Muscle layer of colon (tissue), 2 donors: ENCODE results near the gene PTGIR.
A peak's percentile ranks its signal among the peaks of the same experiment; 100 is the strongest.

Source experiments
- H3K27ac ChIP-seq: one replicate; pipeline ENCODE4 v1.7.0; 2013; ENCODE audit warnings: low read depth, mild to moderate bottlenecking, low read length, moderate library complexity
- H3K27me3 ChIP-seq, 2 donors: one replicate each; pipeline ENCODE4 v1.7.0; 2013; ENCODE audit warnings: low read length in 2 of 2, mild to moderate bottlenecking in 2 of 2; ENCODE audit not compliant: insufficient read depth in 2 of 2, control insufficient read depth in 1 of 2
- H3K36me3 ChIP-seq: one replicate; pipeline ENCODE4 v1.7.0; 2013; ENCODE audit warnings: mild to moderate bottlenecking, low read length; ENCODE audit not compliant: insufficient read depth
- H3K4me1 ChIP-seq: one replicate; pipeline ENCODE4 v1.7.0; 2013; ENCODE audit warnings: mild to moderate bottlenecking, low read length; ENCODE audit not compliant: insufficient read depth
- H3K4me3 ChIP-seq, 2 donors: one replicate each; pipeline ENCODE4 v1.7.0; 2013; ENCODE audit warnings: low read length in 2 of 2, low read depth in 1 of 2, mild to moderate bottlenecking in 1 of 2, moderate library complexity in 1 of 2
- H3K9ac ChIP-seq: one replicate; pipeline ENCODE4 v1.7.0; 2013; ENCODE audit warnings: low read length
- H3K9me3 ChIP-seq: one replicate; pipeline ENCODE4 v1.7.0; 2013; ENCODE audit warnings: mild to moderate bottlenecking, low read length
- donor health status: abdominal sarcoma.
- donor health status: Adenocarcinoma of cecum.

PTGIR gene

DNA sequence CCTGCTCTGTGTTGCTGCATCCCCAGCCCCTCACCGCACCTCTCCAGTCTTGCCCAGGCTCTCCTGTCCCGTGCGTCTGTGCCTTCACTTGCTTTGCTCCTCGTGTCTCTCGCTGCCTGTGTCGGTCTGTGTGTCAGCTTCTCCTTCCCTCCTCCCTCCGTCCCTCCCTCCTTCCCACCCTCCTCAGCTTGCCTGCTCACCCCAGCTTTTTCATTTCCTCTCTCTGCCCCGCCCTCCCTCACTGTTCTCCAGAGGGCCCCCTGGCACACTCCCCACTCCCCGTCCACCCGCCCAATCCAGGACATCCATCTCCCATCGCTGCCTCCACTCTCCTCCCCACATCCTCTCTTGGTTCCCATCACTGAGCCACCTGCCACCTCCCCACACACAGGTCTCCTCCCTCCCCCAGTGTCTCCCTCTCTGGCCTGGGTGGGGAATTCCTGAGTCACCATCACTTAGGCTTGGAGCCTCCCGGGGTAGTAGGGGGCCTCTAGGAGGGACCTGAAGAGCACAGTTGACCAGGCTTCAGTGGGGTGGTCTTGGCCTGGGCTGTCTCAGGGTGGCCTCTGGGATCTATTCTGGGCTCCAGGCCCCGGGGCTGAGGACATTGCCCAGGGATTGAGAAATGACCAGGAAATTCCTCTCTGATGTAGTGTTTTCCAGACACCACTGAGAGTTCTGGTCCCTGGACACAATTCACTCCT, at the start of gene PTGIR:
PTGIR (minus strand) TSS at position 132 of the 704 bp plus-strand sequence. CDS start 864 bp downstream, outside the sequence.
- Histone ChIP-seq H3K4me1 (peaks cover 28% of the 10 kb centered on the region), H3K9ac (no peak within 1 kb of the TSS), H3K36me3 (no peaks in the 10 kb centered on the region), H3K27me3 (no peaks in the 10 kb centered on the region), H3K4me3 (peak within 1 kb of the TSS in 1 of 2 donors; percentile 28), H3K9me3 (no peaks in the 10 kb centered on the region), H3K27ac (peak within 1 kb of the TSS; percentile 21)

GRCh38 chr19:46670813-46671212, 45.9 kb upstream of the PTGIR start:
- H3K9ac ChIP-seq = no peak overlapping the region
- no peaks in the 10 kb centered on the region for H3K9me3 ChIP-seq
- no peaks in the 10 kb centered on the region for H3K27me3 ChIP-seq
- no peak overlapping the region for H3K27ac ChIP-seq
- peaks cover 19% of the 10 kb centered on the region for H3K36me3 ChIP-seq
- no peak overlapping the region for H3K4me3 ChIP-seq
- no peaks in the 10 kb centered on the region for H3K4me1 ChIP-seq

- Histone ChIP-seq H3K27ac (no peak overlapping the region), H3K9ac (no peak overlapping the region), H3K27me3 (no peaks in the 10 kb centered on the region), H3K9me3 (no peaks in the 10 kb centered on the region), H3K4me1 (no peaks in the 10 kb centered on the region), H3K36me3 (peaks cover 7% of the 10 kb centered on the region), H3K4me3 (no peak overlapping the region)
Measured at GRCh38 chr19:46668662-46669061, 43.8 kb upstream of the PTGIR start.

- Histone ChIP-seq H3K36me3 (no peaks in the 10 kb centered on the region), H3K27ac (no peak overlapping the region), H3K9ac (no peak overlapping the region), H3K27me3 (no peaks in the 10 kb centered on the region), H3K9me3 (no peaks in the 10 kb centered on the region), H3K4me3 (no peak overlapping the region), H3K4me1 (peaks cover 6% of the 10 kb centered on the region)
Measured at GRCh38 chr19:46665072-46665471, 40.2 kb upstream of the PTGIR start.

- H3K9me3 ChIP-seq = no peaks in the 10 kb centered on the region
- peaks cover 17% of the 10 kb centered on the region for H3K4me1 ChIP-seq
- peaks cover 2% of the 10 kb centered on the region for H3K36me3 ChIP-seq
- H3K27me3 ChIP-seq = peaks cover 0 to 8% of the 10 kb centered on the region in 2 donors
- peak overlapping the region; percentile 41 to 58 for H3K4me3 ChIP-seq
- H3K27ac ChIP-seq = peak overlapping the region; percentile 92
- no peak overlapping the region for H3K9ac ChIP-seq
Measured at GRCh38 chr19:46661735-46662592, 37.1 kb upstream of the PTGIR start.

- Histone ChIP-seq H3K9me3 (no peaks in the 10 kb centered on the region), H3K36me3 (peaks cover 6% of the 10 kb centered on the region), H3K4me3 (peak within 1 kb of the TSS; percentile 88 to 100), H3K9ac (peak within 1 kb of the TSS; percentile 94), H3K4me1 (peaks cover 21% of the 10 kb centered on the region), H3K27ac (peak within 1 kb of the TSS; percentile 92), H3K27me3 (peaks cover 0 to 8% of the 10 kb centered on the region in 2 donors)
Measured at GRCh38 chr19:46661020-46661731, 36.3 kb upstream of the PTGIR start, which contains the start of gene DACT3. TSS of gene DACT3 (minus strand) at chr19:46661182. CDS start at chr19:46661064, 118 bp downstream.

GRCh38 chr19:46660551-46661019, 35.7 kb upstream of the PTGIR start:
- Histone ChIP-seq H3K4me3 (peak overlapping the region; percentile 88 to 100), H3K9me3 (no peaks in the 10 kb centered on the region), H3K36me3 (peaks cover 6% of the 10 kb centered on the region), H3K27ac (peak overlapping the region; percentile 89), H3K4me1 (peaks cover 21% of the 10 kb centered on the region), H3K27me3 (peaks cover 0 to 8% of the 10 kb centered on the region in 2 donors), H3K9ac (peak overlapping the region; percentile 94)

- H3K9me3 ChIP-seq = no peaks in the 10 kb centered on the region
- peak overlapping the region; percentile 88 to 100 for H3K4me3 ChIP-seq
- peaks cover 0 to 8% of the 10 kb centered on the region in 2 donors for H3K27me3 ChIP-seq
- H3K4me1 ChIP-seq = peaks cover 26% of the 10 kb centered on the region
- peaks cover 6% of the 10 kb centered on the region for H3K36me3 ChIP-seq
- peak overlapping the region; percentile 89 for H3K27ac ChIP-seq
- peak overlapping the region; percentile 94 for H3K9ac ChIP-seq
Measured at GRCh38 chr19:46660008-46660517, 35.2 kb upstream of the PTGIR start.

- H3K4me3 ChIP-seq = peak overlapping the region; percentile 88 to 100
- no peaks in the 10 kb centered on the region for H3K9me3 ChIP-seq
- H3K9ac ChIP-seq = peak overlapping the region; percentile 94
- H3K27ac ChIP-seq = peak overlapping the region; percentile 89
- H3K4me1 ChIP-seq = peaks cover 31% of the 10 kb centered on the region
- H3K36me3 ChIP-seq = peaks cover 6% of the 10 kb centered on the region
- peaks cover 0 to 8% of the 10 kb centered on the region in 2 donors for H3K27me3 ChIP-seq
Measured at GRCh38 chr19:46659151-46660007, 34.5 kb upstream of the PTGIR start.

DNA sequence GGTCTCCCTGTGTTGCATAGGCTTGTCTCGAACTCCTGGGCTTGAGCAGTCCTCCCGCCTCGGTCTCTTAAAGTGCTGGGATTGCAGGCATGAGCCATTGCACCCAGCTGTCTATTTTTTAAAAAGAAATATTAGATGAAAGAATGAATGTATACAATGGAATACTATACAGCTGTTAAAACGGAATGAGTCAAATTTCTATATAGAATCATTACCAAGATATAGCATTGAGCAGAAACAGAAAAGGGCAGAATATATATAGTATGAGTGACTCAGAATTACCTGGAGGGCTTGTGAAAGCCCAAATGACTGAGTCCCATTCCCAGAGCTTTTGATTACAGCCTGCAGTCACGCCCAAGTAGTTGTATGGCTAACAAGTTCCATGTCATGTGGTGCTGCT, 31.7 kb upstream of the PTGIR start:
- Histone ChIP-seq H3K27ac (peak overlapping the region; percentile 51), H3K9ac (no peak overlapping the region), H3K4me1 (peaks cover 45% of the 10 kb centered on the region), H3K36me3 (peaks cover 6% of the 10 kb centered on the region), H3K9me3 (no peaks in the 10 kb centered on the region), H3K27me3 (peaks cover 0 to 8% of the 10 kb centered on the region in 2 donors), H3K4me3 (no peak overlapping the region)
